HCT116 (cell line): ENCODE measurements around the gene CAB39L. TPM values are rescaled to one million over a fixed set of nuclear protein-coding genes. Genes with fewer than 3 reads are reported as not detected.

Source experiments
- ATAC-seq: fragments of 200-7000 bp; cut with Tn5 transposase; 2 replicates; pipeline ENCODE4 v1.9.1; 2020; ENCODE audit warnings: mild to moderate bottlenecking, moderate library complexity
- BruUV-seq: library from RNA; stranded (reverse); fragments of 400-500 nt; replicated peaks from 2 replicates; lab custom pipeline; 2021; lab: Mats Ljungman, UMichigan
- CTCF ChIA-PET: fragments of 300-600 bp; sonication (Branson Sonifier 250); formaldehyde crosslinking; loops from one replicate; lab custom pipeline; 2021; ENCODE audit warnings: antibody characterized with exemption; lab: Charles Lee
- POLR2A ChIA-PET: fragments of 300-600, 350-600 bp; sonication (Branson Sonifier 250); formaldehyde crosslinking; loops from one replicate; lab custom pipeline; 2021; ENCODE audit warnings: antibody characterized with exemption; lab: Charles Lee
- RAD21 ChIA-PET, 2 experiments: fragments of 300-600 bp; sonication (Branson Sonifier 250); formaldehyde crosslinking; loops; one replicate each; lab custom pipeline; 2023; ENCODE audit warnings: low total read pairs in 2 of 2; ENCODE audit not compliant: uncharacterized antibody in 2 of 2, unreplicated experiment in 2 of 2, low non-redundant PET in 1 of 2; lab: Charles Lee
- DNase-seq: peaks from one replicate; pipeline ENCODE4 v3.0.0-alpha.2; 2010; ENCODE audit warnings: low read depth, low spot score
- H2AFZ ChIP-seq: fragments of 200-600 bp; shearing (Covaris generic), sonication (generic); 2 replicates; pipeline ENCODE4 v1.6.1; 2017; ENCODE audit warnings: low read depth, mixed run types, mixed read lengths, antibody characterized with exemption, low read length; ENCODE audit not compliant: poor library complexity, severe bottlenecking
- H3K27ac ChIP-seq: 2 replicates; pipeline ENCODE4 v1.5.1; 2012; ENCODE audit warnings: low read depth, low read length
- H3K27me3 ChIP-seq: fragments of 200-600 bp; sonication (generic); 2 replicates; pipeline ENCODE4 v1.6.1; 2016; ENCODE audit warnings: mixed run types, low read length, mixed read lengths; ENCODE audit not compliant: insufficient read depth
- H3K36me3 ChIP-seq, 2 experiments: fragments of 200-500 bp in 1 of 2; fragments of 200-600 bp in 1 of 2; sonication (Bioruptor generic) in 1 of 2; sonication (generic) in 1 of 2; 2 replicates each; pipeline versions ENCODE4 v1.5.1 to v1.6.1; 2014 to 2016; ENCODE audit warnings: low read length in 2 of 2, inconsistent platforms in 1 of 2, mixed read lengths in 1 of 2, mixed run types in 1 of 2; ENCODE audit not compliant: insufficient read depth in 2 of 2, control insufficient read depth in 1 of 2
- H3K4me1 ChIP-seq, 2 experiments: fragments of 200-600 bp in 1 of 2; sonication (generic) in 1 of 2; 2 replicates each; pipeline versions ENCODE4 v1.5.1 to v1.6.1; 2012 to 2017; ENCODE audit warnings: low read length in 2 of 2, inconsistent platforms in 1 of 2, mild to moderate bottlenecking in 1 of 2, mixed read lengths in 1 of 2, mixed run types in 1 of 2, moderate library complexity in 1 of 2; ENCODE audit not compliant: insufficient read depth in 2 of 2, control insufficient read depth in 1 of 2
- H3K4me2 ChIP-seq: fragments of 200-600 bp; sonication (generic); 2 replicates; pipeline ENCODE4 v1.6.1; 2017; ENCODE audit warnings: mixed run types, low read length, mixed read lengths
- H3K4me3 ChIP-seq, 2 experiments: fragments of 200-600 bp in 1 of 2; sonication (generic) in 1 of 2; replicated peaks in 1 of 2; 2 replicates each; pipeline ENCODE4 v1.5.1; 2011 to 2016; ENCODE audit warnings: low read length in 2 of 2, control low read depth in 1 of 2, low read depth in 1 of 2, mild to moderate bottlenecking in 1 of 2, mixed read lengths in 1 of 2, mixed run types in 1 of 2
- H3K79me2 ChIP-seq: fragments of 200-600 bp; sonication (generic); 2 replicates; pipeline ENCODE4 v1.6.1; 2017; ENCODE audit warnings: mild to moderate bottlenecking, mixed run types, low read length, moderate library complexity, mixed read lengths; ENCODE audit not compliant: insufficient read depth
- H3K9ac ChIP-seq: fragments of 200-600 bp; sonication (generic); 2 replicates; pipeline ENCODE4 v1.6.1; 2016; ENCODE audit warnings: low read length, mixed read lengths
- H3K9me2 ChIP-seq: fragments of 200-600 bp; sonication (generic), shearing (Covaris generic); 2 replicates; pipeline ENCODE4 v1.6.1; 2017; ENCODE audit warnings: mixed run types, mild to moderate bottlenecking, moderate library complexity; ENCODE audit not compliant: insufficient read depth
- H3K9me3 ChIP-seq, 2 experiments: fragments of 200-500 bp in 1 of 2; fragments of 200-600 bp in 1 of 2; sonication (Bioruptor generic) in 1 of 2; sonication (generic) in 1 of 2; 2 replicates each; pipeline ENCODE4 v1.6.1; 2014 to 2017; ENCODE audit warnings: low read length in 2 of 2, mixed read lengths in 2 of 2, inconsistent platforms in 1 of 2, low read depth in 1 of 2, mild to moderate bottlenecking in 1 of 2, mixed run types in 1 of 2, moderate library complexity in 1 of 2; ENCODE audit not compliant: control insufficient read depth in 1 of 2, insufficient read depth in 1 of 2
- H4K20me1 ChIP-seq: fragments of 200-600 bp; sonication (generic), shearing (Covaris generic); 2 replicates; pipeline ENCODE4 v1.6.1; 2017; ENCODE audit warnings: mixed run types, mild to moderate bottlenecking, moderate library complexity; ENCODE audit not compliant: insufficient read depth
- CBX3 ChIP-seq: IDR thresholded peaks from 2 replicates; pipeline ENCODE4 v1.6.1; 2012; ENCODE audit warnings: low read depth
- CEBPB ChIP-seq: IDR thresholded peaks from 2 replicates; pipeline ENCODE4 v1.6.1; 2012; ENCODE audit warnings: low read depth
- EZH2phosphoT487 ChIP-seq: fragments of 200-600 bp; IDR thresholded peaks from 2 replicates; pipeline ENCODE4 v1.6.1; 2018; ENCODE audit warnings: antibody characterized with exemption, borderline replicate concordance
- POLR2A ChIP-seq: IDR thresholded peaks from 2 replicates; pipeline ENCODE4 v1.7.0; 2011; ENCODE audit warnings: borderline replicate concordance; ENCODE audit not compliant: insufficient read depth, insufficient read length; ENCODE audit errors: extremely low read depth
- POLR2AphosphoS5 ChIP-seq: IDR thresholded peaks from 2 replicates; pipeline ENCODE4 v1.6.1; 2011; ENCODE audit warnings: mild to moderate bottlenecking, low read depth, low read length, moderate library complexity
- SIN3A ChIP-seq: IDR thresholded peaks from 2 replicates; pipeline ENCODE4 v1.6.1; 2012; ENCODE audit warnings: low read depth
- SP1 ChIP-seq: IDR thresholded peaks from 2 replicates; pipeline ENCODE4 v1.6.1; 2012; ENCODE audit warnings: low read depth
- SRF ChIP-seq: IDR thresholded peaks from 2 replicates; pipeline ENCODE4 v1.6.1; 2012; ENCODE audit warnings: low read depth
- TCF7L2 ChIP-seq: IDR thresholded peaks from 2 replicates; pipeline ENCODE4 v1.7.0; 2011; ENCODE audit warnings: borderline replicate concordance, inconsistent platforms; ENCODE audit not compliant: insufficient read depth, insufficient read length; ENCODE audit errors: extremely low read depth
- ZFX ChIP-seq: fragments of 450-650 bp; IDR thresholded peaks from 2 replicates; pipeline ENCODE4 v1.6.1; 2017
- intact Hi-C: fragments of 100-400 bp; cut with micrococcal nuclease; formaldehyde crosslinking; loops from 2 replicates; pipeline ENCODE4 v1.10.0; 2022
- total RNA-seq: library from RNA; stranded (reverse); gene quantifications from one replicate; pipeline ENCODE4 v1.2.1, GENCODE V29; 2021; ENCODE audit not compliant: unreplicated experiment
- TF ChIP-seq, protein P1 (sequence below): IDR thresholded peaks from 2 replicates; pipeline ENCODE4 v1.6.1; 2012
- TF ChIP-seq, protein P2 (sequence below): IDR thresholded peaks from 2 replicates; pipeline ENCODE4 v1.6.1; 2012
- TF ChIP-seq, protein P3 (sequence below), 3 experiments: fragments of 200-600 bp in 1 of 3; sonication (generic) in 1 of 3; IDR thresholded peaks in 2 of 3; conservative IDR thresholded peaks in 1 of 3; 2 replicates each; pipeline ENCODE4 v1.5.1; 2012 to 2017; ENCODE audit warnings: low read depth in 2 of 3, low read length in 2 of 3, antibody characterized with exemption in 1 of 3, borderline replicate concordance in 1 of 3, control low read depth in 1 of 3, mild to moderate bottlenecking in 1 of 3, mixed read lengths in 1 of 3, mixed run types in 1 of 3, moderate library complexity in 1 of 3; ENCODE audit not compliant: insufficient read depth in 1 of 3

The CAB39L gene
- total RNA-seq, 1 experiment from 2014 or later: 6.1 TPM

DNA sequence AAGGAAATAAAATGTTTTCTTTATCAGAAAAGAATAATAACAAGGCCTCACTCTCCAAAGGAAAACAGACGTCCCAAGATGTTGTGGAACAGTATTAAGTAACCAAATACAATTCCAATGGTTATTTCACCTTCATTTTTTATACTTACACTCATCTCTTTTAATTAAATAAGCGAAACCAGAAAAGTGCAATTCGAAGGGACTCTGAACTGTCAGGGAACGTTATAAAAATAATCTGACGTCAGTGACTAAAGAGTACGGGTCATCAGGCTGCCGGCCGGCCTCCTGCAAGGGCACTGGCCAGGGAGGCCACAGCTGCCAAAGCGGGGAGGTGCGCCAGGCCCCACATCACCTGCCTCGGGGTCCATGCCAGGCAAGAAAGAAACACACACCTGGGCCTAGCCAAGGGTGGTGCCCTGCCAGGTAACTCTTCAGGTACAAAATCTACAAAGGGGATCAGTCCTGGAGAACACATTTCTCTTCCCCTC is 134.9 kb downstream of the CAB39L start:
- H3K4me2 ChIP-seq: no peak overlapping the region
- peaks cover 5 to 12% of the 10 kb centered on the region in 2 experiments for H3K4me1 ChIP-seq
- no peaks in the 10 kb centered on the region for H3K27me3 ChIP-seq
- no peaks in the 10 kb centered on the region for H3K36me3 ChIP-seq
- H4K20me1 ChIP-seq: no peaks in the 10 kb centered on the region
- ChIA-PET CTCF (no interaction called here), POLR2A (no interaction called here), RAD21 (no interaction called here)
- H3K4me3 ChIP-seq: no peak overlapping the region
- no peaks in the 10 kb centered on the region for H3K79me2 ChIP-seq
- H3K27ac ChIP-seq: no peak overlapping the region
- no peaks in the 10 kb centered on the region for H3K9me3 ChIP-seq
- intact Hi-C loops: no loop called here
- no peak for TF ChIP-seq SRF
- TF ChIP-seq, protein P1, sequence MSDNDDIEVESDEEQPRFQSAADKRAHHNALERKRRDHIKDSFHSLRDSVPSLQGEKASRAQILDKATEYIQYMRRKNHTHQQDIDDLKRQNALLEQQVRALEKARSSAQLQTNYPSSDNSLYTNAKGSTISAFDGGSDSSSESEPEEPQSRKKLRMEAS: no peak
- no peak for TF ChIP-seq CEBPB
- TF ChIP-seq, protein P2, sequence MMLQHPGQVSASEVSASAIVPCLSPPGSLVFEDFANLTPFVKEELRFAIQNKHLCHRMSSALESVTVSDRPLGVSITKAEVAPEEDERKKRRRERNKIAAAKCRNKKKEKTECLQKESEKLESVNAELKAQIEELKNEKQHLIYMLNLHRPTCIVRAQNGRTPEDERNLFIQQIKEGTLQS: no peak
- no peak for TF ChIP-seq SIN3A
- TF ChIP-seq TCF7L2: no peak
- no peak for TF ChIP-seq CBX3
- no peak for TF ChIP-seq SP1
- TF ChIP-seq, protein P3, sequence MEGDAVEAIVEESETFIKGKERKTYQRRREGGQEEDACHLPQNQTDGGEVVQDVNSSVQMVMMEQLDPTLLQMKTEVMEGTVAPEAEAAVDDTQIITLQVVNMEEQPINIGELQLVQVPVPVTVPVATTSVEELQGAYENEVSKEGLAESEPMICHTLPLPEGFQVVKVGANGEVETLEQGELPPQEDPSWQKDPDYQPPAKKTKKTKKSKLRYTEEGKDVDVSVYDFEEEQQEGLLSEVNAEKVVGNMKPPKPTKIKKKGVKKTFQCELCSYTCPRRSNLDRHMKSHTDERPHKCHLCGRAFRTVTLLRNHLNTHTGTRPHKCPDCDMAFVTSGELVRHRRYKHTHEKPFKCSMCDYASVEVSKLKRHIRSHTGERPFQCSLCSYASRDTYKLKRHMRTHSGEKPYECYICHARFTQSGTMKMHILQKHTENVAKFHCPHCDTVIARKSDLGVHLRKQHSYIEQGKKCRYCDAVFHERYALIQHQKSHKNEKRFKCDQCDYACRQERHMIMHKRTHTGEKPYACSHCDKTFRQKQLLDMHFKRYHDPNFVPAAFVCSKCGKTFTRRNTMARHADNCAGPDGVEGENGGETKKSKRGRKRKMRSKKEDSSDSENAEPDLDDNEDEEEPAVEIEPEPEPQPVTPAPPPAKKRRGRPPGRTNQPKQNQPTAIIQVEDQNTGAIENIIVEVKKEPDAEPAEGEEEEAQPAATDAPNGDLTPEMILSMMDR (IDR thresholded peaks at IDR 0.05 in 2 of 3, conservative IDR thresholded peaks at IDR 0.05 in 1 of 3; ENCODE audit: borderline replicate concordance in 1 of 3, insufficient read depth in 1 of 3, low read depth in 2 of 3, low read length in 2 of 3): no peak
- TF ChIP-seq POLR2A: no peak
- TF ChIP-seq EZH2phosphoT487: no peak
- no peak for TF ChIP-seq POLR2AphosphoS5
- no peak for TF ChIP-seq ZFX
- H3K9me2 ChIP-seq: no peaks in the 10 kb centered on the region
- no peak overlapping the region for H2AFZ ChIP-seq
- no peak overlapping the region for H3K9ac ChIP-seq
- DNase-seq: no peak
- BruUV-seq: no TSS peak
- no peak for ATAC-seq
